AG08395 (cell line): ENCODE data around the gene TRMT10C.
A peak's percentile ranks its signal among the peaks of the same experiment; 100 is the strongest.
"Not testable (repeated sequence)": the region's sequence is repeated elsewhere in the genome, so short reads cannot be mapped to it uniquely, and the experiment has no call there.

Experiments
- DNase-seq: peaks from one replicate; pipeline ENCODE4 v3.0.0; 2012; ENCODE audit warnings: mixed read lengths, low spot score

The TRMT10C gene

DNA sequence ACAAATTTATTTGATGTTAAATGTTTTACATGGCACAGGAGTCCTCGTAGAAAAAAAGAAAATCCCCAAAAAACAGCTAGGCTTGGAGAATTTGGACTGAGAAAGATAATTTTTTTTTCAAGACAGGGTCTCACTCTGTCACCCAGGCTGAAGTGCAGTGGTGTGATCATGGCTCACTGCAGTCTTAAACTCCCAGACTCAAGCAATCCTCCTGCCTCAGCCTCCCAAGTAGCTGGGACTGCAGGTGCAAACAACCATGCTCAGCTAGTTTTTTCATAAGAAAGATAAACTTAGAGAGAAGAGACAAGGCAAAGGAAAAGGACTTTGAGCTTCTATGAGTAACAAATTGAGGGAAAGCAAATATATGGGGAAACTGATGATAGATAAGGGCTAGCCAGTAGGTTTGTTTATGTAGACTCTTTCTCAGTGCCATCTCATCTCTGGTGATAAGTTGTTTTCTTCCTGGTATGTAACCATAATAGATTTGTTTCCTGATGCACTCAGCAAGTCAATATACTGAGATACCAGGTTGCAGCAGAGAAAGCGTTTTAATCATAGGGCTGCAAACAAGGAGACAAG is 13.1 kb upstream of the TRMT10C start:
- no peak for DNase-seq

DNA sequence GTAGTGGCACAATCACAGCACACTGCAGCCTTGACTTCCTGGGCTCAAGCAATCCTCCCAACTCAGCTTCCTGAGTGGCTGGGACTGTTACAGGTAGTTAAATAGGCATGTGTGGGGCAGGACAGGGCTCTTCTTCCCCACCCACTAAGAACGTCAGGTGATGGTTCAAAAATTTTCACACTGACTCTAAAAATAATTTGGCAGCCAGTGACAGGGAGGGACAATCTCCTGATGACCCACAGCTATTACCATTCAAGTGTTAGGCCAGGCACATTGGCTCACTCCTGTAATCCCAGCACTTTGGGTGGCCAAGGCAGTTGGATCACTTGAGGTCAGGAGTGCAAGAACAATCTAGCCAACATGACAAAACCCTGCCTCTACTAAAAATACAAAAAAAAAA is 12.2 kb upstream of the TRMT10C start:
- no peak for DNase-seq

DNA sequence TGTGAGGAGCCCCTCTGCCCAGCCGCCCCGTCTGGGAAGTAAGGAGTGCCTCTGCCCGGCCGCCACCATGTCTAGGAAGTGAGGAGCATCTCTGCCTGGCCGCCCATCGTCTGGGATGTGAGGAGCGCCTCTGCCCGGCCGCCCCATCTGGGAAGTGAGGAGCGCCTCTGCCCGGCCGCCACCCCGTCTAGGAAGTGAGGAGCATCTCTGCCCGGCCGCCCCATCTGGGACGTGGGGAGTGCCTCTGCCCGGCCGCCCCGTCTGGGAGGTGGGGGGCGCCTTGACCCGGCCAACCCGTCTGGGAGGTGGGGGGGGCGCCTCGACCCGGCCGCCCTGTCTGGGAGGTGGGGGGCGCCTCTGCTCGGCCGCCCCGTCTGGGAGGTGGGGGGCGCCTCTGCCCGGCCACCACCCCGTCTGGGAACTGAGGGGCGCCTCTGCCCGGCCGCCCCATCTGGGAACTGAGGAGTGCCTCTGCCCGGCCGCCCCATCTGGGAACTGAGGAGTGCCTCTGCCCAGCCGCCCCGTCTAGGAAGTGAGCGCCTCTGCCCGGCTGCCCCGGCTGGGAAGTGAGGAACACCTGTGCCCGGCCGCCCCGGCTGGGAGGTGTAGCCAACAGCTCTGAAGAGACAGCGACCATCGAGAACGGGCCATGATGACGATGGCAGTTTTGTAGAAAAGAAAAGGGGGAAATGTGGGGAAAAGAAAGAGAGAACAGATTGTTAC is 10.1 kb upstream of the TRMT10C start:
- DNase-seq, result not testable (repeated sequence)

DNA sequence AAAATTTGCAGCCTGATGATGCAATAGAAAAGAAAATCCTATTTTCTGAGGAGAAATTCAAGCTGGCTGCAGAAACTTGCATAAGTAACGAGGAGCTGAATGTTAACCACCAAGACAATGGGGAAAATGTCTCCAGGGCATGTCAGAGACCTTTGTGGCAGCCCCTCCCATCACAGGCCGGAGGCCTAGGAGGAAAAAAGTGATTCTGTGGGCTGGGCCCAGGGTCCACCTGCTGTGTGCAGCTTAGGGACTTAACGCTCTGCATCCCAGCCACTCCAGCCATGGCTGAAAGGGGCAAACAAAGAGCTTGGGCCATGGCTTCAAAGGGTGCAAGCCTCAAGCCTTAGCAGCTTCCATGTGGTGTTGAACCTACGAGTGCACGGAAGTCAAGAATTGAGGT is 8.3 kb upstream of the TRMT10C start:
- DNase-seq, result not testable (repeated sequence)

DNA sequence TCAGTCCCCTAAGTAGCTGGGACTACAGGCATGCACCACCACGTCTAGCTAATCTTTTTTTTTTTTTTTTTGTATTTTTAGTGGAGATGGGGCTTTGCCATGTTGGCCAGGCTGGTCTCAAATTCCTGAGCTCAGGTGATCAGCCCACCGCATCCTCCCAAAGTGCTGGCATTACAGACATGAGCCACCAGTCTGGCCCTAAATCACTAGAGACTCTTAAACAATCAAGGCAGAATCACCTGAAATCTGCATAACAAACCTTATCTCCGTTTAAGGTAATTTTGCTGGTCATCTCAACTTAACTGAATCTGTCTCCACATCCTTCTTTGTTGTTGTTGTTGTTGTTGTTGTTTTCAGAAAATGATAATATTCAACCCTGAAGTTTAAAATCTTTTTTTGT is 5.6 kb upstream of the TRMT10C start:
- DNase-seq, result no peak

DNA sequence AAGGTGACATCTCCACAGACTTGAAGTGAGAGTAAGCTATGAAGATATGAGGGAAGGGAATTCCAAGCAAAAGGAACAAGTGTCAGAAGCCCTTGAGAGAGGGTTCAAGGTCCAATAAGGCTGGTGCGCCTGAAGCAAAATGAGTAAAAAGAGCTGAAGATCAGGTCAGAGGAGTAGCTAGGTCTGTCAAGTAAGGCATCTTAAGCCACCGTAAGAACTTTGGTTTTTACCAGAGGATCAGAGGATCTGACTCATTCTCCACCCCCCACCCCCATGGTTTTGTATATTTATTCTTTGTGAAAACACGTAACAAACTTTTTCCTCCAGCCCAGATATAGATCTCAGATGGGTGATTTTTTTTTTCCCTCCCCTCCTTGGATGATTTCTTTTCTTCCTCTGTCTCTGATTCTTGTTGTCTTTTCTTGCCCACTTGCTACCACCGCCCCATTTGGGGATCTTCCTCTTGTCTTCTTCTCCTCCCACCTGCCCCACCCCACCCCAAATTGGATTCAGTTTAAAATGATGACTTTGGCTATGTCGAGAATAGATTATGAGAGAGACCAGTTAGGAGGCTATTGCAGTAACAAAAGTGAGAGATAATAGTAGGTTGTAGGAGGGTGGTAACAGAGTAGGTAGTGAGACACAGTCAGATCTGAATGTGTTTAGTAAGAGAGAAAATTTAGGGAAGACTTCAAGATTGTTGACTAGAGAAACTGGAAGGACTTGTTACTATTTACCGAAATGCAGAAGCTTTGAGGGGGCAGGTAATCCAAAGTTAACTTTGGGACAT is 6.1 kb downstream of the TRMT10C start:
- no peak for DNase-seq

DNA sequence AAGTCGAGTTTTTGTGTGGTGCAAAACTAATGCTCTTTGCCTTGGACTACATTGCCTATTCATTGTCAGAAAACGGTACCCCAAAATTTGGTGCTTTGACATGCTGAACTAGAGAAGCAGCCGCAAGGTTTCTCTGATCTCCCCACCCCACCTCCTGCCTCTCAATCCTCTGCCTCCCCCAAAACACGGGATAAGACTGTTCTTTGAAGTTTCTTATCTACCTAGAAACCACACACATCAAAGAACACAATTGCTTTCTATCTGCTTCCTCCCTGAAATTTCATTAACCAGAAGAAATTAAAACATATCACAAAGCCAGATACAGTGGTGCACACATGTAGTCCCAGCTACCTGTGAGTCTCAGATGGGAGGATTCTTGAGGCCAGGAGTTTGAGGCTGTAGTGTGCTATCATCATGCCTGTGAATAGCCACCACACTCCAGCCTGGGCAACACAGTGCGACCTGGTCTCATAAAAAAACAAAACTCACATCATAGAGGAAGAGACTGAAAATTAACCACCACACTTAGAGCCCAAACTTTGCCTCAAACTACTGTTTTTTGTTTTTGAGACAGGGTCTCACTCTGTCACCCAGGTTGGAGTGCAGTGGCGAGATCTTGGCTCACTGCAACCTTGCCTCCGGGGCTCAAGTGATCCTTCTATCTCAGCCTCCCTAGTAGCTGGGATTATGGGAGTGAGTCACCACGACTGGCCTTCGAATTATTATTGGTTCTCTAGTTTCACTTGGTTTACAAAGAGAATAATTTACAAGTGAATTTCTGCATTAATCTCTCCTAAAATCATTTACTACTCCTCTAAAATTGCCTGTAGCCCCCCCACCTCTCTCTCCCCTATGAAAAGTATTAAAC is 9.6 kb downstream of the TRMT10C start:
- no peak for DNase-seq

DNA sequence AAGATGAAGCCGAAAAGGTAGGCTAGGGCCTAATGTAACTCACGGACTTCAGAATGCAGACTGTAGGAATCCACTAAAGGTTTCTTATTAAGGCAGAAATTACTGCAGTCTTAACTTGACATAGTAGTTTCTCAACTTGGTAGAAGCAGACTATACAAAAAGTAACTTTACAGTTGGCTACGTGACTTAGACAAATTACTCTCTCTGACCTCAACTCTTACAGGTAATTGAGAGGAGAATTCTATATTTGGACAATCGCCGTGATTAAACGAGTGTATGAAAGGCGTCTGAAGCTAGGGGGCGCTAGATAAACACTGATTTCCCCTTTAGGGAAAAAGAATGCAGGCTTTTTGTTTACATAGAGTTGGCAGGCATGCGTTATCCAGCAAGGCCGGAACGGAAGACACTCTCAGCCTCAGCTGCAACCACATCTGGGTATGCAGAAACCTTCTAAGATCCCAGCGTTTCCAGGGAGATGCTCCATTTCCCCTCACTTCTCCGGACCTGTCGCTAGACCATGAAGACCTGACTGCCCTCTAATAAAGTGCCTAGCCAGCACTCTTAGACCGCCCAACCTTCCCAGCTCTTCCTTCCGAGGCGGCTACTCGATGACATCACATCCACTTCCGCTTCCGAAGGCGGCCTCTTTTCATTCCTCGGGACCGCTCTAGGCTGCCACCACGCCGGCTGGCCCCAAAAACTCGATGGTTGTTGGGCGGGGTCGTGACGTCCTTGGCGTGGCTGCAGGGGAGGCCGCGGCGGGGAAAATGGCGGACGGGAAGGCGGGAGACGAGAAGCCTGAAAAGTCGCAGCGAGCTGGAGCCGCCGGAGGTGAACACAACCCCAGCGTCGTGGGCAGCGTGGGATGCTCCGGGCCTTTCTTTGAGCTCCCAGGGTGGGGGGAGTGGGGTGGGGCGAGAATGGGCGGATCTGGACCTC is 12.1 kb downstream of the TRMT10C start, which contains the start of gene PCNP:
PCNP (plus strand) TSS at position 732 of the 939 bp plus-strand sequence; CDS start at position 768, 36 bp downstream.
- DNase-seq, result peak; percentile 96

DNA sequence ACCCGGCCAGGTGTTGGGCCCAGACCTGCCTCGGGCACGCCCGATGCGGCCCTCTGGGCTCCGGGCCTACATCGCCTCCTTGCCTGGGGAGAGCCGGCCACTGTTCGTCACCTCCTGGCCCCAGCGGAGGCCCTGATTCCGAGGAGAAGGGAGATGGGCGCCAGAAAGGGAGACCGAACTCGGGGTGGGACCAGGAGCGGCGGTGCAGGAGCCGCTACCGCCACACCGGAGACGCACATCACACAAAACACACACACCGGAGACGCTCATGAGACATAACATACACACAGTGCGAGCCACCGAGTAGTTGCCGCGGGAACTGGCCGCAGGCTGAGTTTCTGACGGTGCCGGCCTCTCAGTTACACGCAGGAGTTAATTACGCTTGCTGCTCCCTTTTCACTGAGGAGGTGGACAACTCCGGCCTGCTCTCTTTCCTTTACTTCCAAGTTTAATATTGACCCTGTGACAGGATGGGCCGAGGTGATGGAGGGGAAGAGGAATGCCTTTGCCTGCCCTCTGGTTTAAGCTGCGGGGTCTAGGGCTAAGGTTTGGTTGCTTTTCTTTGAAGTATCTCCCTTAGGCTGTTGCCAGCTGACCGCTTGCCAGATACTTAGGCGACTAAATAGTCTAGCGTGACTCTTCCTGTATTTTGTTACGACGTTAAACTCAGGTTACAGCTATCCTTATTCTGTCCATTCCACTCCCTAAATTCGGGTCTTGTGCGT is 12.9 kb downstream of the TRMT10C start:
- DNase-seq, result peak; percentile 41

DNA sequence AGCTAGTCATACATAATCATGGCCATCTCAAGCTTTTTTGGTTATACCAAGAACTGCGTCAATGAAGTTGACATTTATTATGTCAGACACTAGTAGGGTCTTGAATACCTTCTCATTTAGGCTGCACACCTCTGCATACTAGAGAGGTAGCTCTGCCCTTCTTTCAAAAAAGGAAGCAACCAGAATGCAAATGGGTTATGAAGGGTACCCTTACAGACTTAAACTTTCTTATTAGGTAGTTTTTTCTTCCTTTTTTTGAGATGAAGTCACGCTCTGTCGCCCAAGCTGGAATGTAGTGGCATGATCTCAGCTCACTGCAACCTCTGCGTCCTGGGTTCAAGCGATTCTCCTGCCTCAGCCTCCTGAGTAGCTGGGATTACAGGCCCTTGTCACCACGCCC is 15.6 kb downstream of the TRMT10C start:
- no peak for DNase-seq

DNA sequence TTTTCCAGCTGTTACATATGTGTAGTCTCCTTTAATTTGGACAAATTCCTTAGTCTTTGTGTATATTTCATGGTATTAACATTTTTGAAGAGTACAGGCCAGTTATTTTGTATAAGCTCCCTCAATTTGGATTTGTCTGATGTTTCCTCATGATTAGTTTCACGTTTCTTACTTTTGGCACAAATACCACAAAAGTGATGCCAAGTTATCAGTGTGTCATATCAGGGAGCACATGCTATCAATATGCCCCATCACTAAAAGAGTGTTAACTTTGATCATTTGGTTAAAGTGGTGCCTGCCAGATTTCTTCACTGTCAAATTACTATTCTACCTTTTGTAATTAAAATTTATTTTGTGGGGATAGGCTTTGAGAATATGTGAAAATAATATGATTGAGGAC is 26.9 kb downstream of the TRMT10C start:
- no peak for DNase-seq

DNA sequence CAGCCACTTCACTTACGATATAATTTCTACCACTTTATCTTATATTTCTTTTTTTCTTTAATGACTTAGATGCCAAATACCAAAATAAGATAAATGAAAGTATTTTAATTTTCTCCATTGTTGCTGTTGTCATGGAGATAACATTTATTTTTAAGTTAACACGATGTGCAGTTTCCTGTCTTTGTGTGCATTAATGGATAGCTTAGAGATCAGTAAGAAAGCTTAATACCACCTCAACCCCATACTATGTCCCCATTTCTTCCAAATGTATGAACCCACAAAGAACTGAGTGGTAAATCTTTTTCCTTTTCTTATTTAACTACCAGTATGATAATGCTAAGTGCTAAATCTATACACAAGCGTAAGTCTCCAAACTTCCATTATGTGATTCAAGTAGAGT is 29.4 kb downstream of the TRMT10C start:
- DNase-seq, result no peak

DNA sequence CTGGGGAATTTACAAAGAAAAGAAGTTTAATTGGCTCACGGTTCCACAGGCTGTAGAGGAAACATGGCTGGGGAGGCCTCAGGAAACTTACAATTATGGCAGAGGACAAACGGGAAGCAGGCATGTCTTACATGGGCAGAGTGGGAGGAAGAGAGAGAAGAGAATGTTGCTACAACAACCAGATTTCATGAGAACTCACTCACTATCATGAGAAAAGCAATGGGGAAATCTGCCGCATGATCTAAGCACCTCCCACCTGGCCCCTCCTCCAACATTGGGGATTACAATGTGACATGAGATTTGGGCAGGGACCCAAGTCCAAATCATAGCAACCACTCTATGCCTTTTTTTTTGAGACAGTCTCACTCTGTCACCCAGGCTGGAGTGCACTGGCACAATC is 41.1 kb downstream of the TRMT10C start:
- DNase-seq, result no peak

DNA sequence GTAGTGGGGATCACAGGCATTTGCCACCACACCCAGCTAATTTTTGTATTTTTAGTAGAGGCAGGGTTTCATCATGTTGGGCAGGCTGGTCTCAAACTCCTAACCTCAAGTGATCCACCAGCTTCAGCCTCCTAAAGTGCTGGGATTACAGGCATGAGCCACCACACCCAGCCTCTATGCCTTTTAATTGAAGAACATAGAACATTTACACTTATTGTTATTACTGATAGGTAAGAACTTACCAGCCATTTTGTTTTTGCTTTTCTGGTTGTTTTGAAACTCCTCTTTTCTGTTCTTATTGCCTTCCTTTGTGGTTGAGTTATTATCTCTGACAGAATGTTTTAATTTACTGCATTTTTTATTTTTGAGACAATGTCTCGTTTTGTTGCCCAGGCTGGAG is 41.5 kb downstream of the TRMT10C start:
- DNase-seq, result no peak

DNA sequence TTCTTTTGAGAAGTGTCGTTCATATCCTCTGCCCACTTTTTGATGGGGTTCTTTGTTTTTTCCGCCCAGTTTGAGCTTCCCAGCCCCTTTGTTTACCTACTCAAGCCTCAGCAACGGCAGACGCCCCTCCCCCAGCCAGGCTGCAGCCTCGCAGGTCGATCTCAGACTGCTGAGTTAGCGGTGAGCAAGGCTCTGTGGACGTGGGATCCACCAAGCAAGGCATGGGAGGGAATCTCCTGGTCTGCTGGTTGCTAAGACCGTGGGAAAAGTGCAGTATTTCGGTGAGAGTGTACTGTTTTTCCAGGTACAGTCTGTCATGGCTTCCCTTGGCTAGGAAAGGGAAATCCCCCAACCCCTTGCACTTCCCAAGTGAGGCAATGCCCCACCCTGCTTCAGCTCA is 43.7 kb downstream of the TRMT10C start:
- not testable (repeated sequence) for DNase-seq

DNA sequence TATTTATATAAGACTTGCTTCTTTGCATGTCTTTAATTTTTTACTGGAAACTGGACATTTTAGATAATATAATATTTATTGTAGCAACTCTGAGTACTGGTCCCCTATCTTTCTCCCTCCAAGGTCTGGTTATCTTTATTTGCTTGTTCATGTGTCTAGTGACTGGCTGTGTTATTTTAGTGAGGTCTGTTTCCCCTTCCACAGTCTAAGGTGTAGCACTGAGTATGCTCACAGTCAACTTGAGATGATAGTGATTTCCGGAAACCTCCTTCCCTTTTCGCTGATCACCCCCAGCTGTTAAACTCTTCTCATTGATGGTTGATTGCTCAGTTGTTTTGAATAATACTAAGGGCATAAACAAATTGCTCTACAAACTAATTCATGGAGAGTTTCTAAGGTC is 49.4 kb downstream of the TRMT10C start:
- DNase-seq, result no peak

DNA sequence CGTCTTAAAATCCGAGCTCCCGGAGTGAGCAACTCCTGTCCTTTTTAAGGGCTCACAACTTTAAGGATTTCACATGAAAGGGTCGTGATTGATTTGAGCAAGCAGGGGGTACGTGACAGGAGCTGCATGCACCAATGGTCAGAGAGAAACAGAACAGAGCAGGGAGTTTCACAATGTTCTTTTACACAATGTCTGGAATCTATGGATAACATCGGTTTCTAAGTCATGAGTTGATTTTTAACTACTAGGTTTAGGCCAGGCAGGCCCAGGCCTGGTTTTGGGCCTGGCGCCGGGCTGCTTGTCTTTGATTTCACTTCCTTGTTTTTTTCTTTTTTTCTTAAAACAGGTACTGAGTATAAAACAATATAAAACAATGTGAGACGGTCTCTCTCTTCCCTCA is 51.3 kb downstream of the TRMT10C start:
- DNase-seq, result not testable (repeated sequence)

DNA sequence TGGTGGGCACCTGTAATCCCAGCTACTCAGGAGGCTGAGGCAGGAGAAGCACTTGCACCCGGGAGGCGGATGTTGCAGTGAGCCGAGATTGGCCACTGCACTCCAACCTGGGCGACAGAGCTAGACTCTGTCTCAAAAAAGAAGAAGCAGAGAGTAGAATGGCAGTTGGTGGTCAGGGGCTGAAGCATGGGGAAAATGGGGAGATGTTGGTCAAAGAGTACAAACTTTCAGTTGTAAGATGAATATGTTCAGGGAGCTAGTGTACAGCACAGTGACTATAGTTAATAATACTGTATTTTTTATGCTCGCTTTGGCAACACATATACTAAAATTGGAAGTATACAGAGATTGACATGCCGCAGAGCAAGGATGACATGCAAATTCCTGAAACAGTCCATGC is 53.9 kb downstream of the TRMT10C start:
- no peak for DNase-seq
